ENCODE data around the gene TMEM175. TPM values are rescaled to one million over a fixed set of nuclear protein-coding genes. Genes with fewer than 3 reads are reported as not detected.

TMEM175 gene
- total RNA-seq, 2 experiments from 2014 or later: 51.3 to 57.7 TPM

DNA sequence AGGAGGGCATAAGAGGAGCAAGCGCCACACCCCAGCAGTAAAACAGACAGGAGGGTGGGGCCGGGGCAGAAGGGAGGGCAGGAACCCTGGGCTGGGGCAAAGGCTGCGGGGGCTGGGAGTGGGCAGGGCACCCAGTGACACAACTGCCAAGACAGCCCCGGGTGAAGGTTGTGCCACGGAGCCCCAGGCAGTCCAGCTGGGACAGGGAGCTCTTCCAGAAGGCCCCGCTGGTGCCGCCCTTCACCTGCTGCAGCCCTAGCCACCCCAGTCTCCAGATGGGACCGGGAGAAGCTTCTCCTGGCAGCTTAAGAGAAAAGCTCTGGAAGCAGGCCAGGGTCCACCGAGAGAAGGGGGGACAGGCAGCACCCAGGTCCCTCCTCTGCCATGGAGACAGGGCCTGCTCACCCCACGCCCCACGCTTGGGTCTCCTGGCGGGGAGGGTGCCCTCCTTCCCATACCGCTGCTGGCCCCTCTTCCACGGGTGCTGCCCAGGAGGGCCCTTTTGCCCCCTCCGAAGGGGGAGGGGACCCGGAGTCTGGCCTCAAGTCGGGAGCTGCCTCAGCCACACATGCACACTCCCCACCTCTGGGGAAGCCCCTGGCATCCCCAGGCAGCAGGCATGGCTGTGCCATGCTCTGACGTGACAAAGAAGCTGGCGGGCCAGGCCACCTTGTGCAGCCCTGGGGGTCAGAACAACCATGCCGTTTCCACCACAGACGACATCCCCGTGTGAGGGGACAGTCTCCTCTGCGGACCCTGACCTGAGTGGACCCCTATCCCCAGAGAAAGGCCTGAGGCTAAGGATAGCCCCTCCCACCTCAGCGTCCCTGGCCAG is 39.6 kb downstream of the TMEM175 start:
- H3K27ac Mint-ChIP-seq: no peak overlapping the region
- peaks cover 40% of the 10 kb centered on the region for H3K4me1 ChIP-seq (ENCODE audit: insufficient read depth, low read length)
- no peak overlapping the region for H3K27ac ChIP-seq (ENCODE audit: low read depth in 1 of 2, low read length in 2 of 2)
- H3K27me3 ChIP-seq (ENCODE audit: control insufficient read depth in 1 of 2, insufficient read depth in 2 of 2, low read length in 2 of 2): peaks cover 0 to 2% of the 10 kb centered on the region in 2 experiments
- CTCF ChIA-PET: no interaction called here
- TF ChIP-seq, protein P1, sequence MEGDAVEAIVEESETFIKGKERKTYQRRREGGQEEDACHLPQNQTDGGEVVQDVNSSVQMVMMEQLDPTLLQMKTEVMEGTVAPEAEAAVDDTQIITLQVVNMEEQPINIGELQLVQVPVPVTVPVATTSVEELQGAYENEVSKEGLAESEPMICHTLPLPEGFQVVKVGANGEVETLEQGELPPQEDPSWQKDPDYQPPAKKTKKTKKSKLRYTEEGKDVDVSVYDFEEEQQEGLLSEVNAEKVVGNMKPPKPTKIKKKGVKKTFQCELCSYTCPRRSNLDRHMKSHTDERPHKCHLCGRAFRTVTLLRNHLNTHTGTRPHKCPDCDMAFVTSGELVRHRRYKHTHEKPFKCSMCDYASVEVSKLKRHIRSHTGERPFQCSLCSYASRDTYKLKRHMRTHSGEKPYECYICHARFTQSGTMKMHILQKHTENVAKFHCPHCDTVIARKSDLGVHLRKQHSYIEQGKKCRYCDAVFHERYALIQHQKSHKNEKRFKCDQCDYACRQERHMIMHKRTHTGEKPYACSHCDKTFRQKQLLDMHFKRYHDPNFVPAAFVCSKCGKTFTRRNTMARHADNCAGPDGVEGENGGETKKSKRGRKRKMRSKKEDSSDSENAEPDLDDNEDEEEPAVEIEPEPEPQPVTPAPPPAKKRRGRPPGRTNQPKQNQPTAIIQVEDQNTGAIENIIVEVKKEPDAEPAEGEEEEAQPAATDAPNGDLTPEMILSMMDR (IDR thresholded peaks at IDR 0.05): no peak
- ATAC-seq (ENCODE audit: poor library complexity) (no peak), DNase-seq (no peak)
- H3K36me3 Mint-ChIP-seq (ENCODE audit: low read depth): no peaks in the 10 kb centered on the region
- H3K36me3 ChIP-seq (ENCODE audit: insufficient read depth, low read length): no peaks in the 10 kb centered on the region
- no peaks in the 10 kb centered on the region for H3K27me3 Mint-ChIP-seq
- POLR2A ChIA-PET: interaction anchor here (0.5 to 2.0 kb wide), 4 partner anchors 15 to 1283 kb away, joined by 3 to 7 read pairs (median 4); partner anchors contain the start of genes GAK, IDUA and TMEM175
- peaks cover 0 to 8% of the 10 kb centered on the region in 2 experiments for H3K9me3 ChIP-seq (ENCODE audit: control insufficient read depth in 1 of 2, insufficient read depth in 1 of 2, low read length in 2 of 2)
- intact Hi-C loops (cut with DNase I, micrococcal nuclease): loop anchor here in 1 of 2 experiments (5.0 kb wide), 1 partner anchor 190 kb away; no protein-coding TSS in a partner anchor
- H3K9me3 Mint-ChIP-seq: no peaks in the 10 kb centered on the region
- H3K4me3 ChIP-seq (ENCODE audit: low read length): peak overlapping the region; percentile 63
- peak overlapping the region; percentile 65 for H3K4me3 Mint-ChIP-seq
- H3K4me1 Mint-ChIP-seq (ENCODE audit: low read depth): no peaks in the 10 kb centered on the region

DNA sequence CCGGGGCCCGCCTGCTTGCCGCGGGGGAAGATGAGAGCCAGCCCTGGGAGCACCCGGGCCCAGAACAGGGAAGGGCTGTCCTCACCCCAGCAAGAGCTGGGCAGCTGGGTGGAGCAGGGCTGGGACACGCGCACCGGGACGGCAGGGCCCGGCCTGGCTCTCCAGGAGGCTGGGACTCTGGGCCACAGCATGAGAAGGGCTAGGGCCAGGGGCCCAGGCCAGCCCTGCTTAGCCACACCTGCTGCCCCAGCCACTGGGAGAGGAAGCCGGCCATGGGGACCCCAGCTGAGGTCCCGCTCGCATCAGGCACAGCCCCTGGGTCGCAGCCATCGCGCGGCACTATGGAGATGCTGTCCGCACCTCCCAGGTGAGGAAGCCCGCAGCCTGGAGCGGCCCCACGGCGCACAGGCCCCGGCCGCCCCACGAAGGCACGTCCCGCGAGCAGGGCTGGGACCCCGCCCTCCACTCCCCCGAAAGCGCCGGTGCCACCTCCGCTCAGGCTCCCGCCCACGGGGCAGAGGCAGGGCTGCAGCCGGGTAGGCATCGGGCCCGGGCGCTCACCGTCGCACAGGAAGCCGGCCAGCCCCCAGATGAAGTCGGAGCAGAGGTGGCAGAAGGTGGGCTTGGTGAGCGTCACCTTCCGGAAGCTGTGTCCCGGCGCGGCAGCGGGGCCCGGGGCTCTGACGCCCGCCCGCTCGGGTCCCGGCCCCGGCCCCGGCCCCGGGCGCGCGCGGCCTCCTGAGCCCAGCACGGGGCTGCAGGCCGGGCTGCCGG is 40.6 kb downstream of the TMEM175 start:
- Mint-ChIP-seq H3K4me1 (ENCODE audit: low read depth) (no peaks in the 10 kb centered on the region), H3K27ac (no peak overlapping the region), H3K4me3 (peak overlapping the region; percentile 54), H3K27me3 (no peaks in the 10 kb centered on the region), H3K9me3 (no peaks in the 10 kb centered on the region), H3K36me3 (ENCODE audit: low read depth) (no peaks in the 10 kb centered on the region)
- ChIA-PET POLR2A (interaction anchor here (0.5 to 2.0 kb wide), 5 partner anchors 14 to 1282 kb away, joined by 3 to 7 read pairs (median 5); partner anchors contain the start of genes FGFRL1, GAK, IDUA and TMEM175), CTCF (interaction anchor here (0.9 to 1.0 kb wide), 2 partner anchors 15 to 38 kb away, joined by 3 read pairs; no protein-coding TSS in a partner anchor)
- H3K9me3 ChIP-seq (ENCODE audit: control insufficient read depth in 1 of 2, insufficient read depth in 1 of 2, low read length in 2 of 2): peaks cover 0 to 8% of the 10 kb centered on the region in 2 experiments
- H3K27ac ChIP-seq (ENCODE audit: low read depth in 1 of 2, low read length in 2 of 2): no peak overlapping the region
- ATAC-seq (ENCODE audit: poor library complexity) (peak; percentile 60), DNase-seq (peak; percentile 29 to 81 (median 56))
- TF ChIP-seq, protein P1 (IDR thresholded peaks at IDR 0.05): no peak
- peaks cover 0 to 2% of the 10 kb centered on the region in 2 experiments for H3K27me3 ChIP-seq (ENCODE audit: control insufficient read depth in 1 of 2, insufficient read depth in 2 of 2, low read length in 2 of 2)
- peak overlapping the region; percentile 63 for H3K4me3 ChIP-seq (ENCODE audit: low read length)
- H3K4me1 ChIP-seq (ENCODE audit: insufficient read depth, low read length): peaks cover 38% of the 10 kb centered on the region
- H3K36me3 ChIP-seq (ENCODE audit: insufficient read depth, low read length): no peaks in the 10 kb centered on the region
- intact Hi-C loops (cut with DNase I, micrococcal nuclease): loop anchor here (1.0 to 5.0 kb wide), 6 partner anchors 14 to 268 kb away; partner anchors contain the start of genes GAK (in 2 of the 2), TMEM175 (in 2 of the 2), FGFRL1 (in 1 of the 2) and IDUA (in 1 of the 2)

Measured in CD4-positive, alpha-beta T cell (primary cell).